Uterus (tissue), 2 donors: ENCODE results near the gene DIAPH2.

Experiments
- POLR2A ChIP-seq, 2 donors: fragments of 450-650 bp; IDR thresholded peaks; one replicate each; pipeline ENCODE4 v1.6.1; 2016; ENCODE audit warnings: antibody characterized with exemption in 2 of 2, mild to moderate bottlenecking in 1 of 2, moderate library complexity in 1 of 2
- TF ChIP-seq, protein P1 (sequence below), 4 experiments: fragments of 200-600 bp in 2 of 4; fragments of 450-650 bp in 2 of 4; sonication (generic) in 2 of 4; IDR thresholded peaks; one replicate each; pipeline ENCODE4 v1.5.1; 2016 to 2019; ENCODE audit warnings: antibody characterized with exemption in 4 of 4, mild to moderate bottlenecking in 2 of 4, moderate library complexity in 1 of 4

- TF ChIP-seq, protein P1, sequence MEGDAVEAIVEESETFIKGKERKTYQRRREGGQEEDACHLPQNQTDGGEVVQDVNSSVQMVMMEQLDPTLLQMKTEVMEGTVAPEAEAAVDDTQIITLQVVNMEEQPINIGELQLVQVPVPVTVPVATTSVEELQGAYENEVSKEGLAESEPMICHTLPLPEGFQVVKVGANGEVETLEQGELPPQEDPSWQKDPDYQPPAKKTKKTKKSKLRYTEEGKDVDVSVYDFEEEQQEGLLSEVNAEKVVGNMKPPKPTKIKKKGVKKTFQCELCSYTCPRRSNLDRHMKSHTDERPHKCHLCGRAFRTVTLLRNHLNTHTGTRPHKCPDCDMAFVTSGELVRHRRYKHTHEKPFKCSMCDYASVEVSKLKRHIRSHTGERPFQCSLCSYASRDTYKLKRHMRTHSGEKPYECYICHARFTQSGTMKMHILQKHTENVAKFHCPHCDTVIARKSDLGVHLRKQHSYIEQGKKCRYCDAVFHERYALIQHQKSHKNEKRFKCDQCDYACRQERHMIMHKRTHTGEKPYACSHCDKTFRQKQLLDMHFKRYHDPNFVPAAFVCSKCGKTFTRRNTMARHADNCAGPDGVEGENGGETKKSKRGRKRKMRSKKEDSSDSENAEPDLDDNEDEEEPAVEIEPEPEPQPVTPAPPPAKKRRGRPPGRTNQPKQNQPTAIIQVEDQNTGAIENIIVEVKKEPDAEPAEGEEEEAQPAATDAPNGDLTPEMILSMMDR (IDR thresholded peaks at IDR 0.05) = no peak
- TF ChIP-seq POLR2A (IDR thresholded peaks at IDR 0.05) = no peak
Measured at GRCh38 chrX:96776966-96777365, 92.3 kb downstream of the DIAPH2 start.
